HCT116 (cell line): ENCODE results near the gene RPA4. TPM values are rescaled to one million over a fixed set of nuclear protein-coding genes. Genes with fewer than 3 reads are reported as not detected.

Experiments used
- ATAC-seq: fragments of 200-7000 bp; cut with Tn5 transposase; 2 replicates; pipeline ENCODE4 v1.9.1; 2020; ENCODE audit warnings: mild to moderate bottlenecking, moderate library complexity
- BruUV-seq: library from RNA; stranded (reverse); fragments of 400-500 nt; replicated peaks from 2 replicates; lab custom pipeline; 2021; lab: Mats Ljungman, UMichigan
- CTCF ChIA-PET: fragments of 300-600 bp; sonication (Branson Sonifier 250); formaldehyde crosslinking; loops from one replicate; lab custom pipeline; 2021; ENCODE audit warnings: antibody characterized with exemption; lab: Charles Lee
- POLR2A ChIA-PET: fragments of 300-600, 350-600 bp; sonication (Branson Sonifier 250); formaldehyde crosslinking; loops from one replicate; lab custom pipeline; 2021; ENCODE audit warnings: antibody characterized with exemption; lab: Charles Lee
- RAD21 ChIA-PET, 2 experiments: fragments of 300-600 bp; sonication (Branson Sonifier 250); formaldehyde crosslinking; loops; one replicate each; lab custom pipeline; 2023; ENCODE audit warnings: low total read pairs in 2 of 2; ENCODE audit not compliant: uncharacterized antibody in 2 of 2, unreplicated experiment in 2 of 2, low non-redundant PET in 1 of 2; lab: Charles Lee
- DNase-seq: peaks from one replicate; pipeline ENCODE4 v3.0.0-alpha.2; 2010; ENCODE audit warnings: low read depth, low spot score
- H2AFZ ChIP-seq: fragments of 200-600 bp; shearing (Covaris generic), sonication (generic); 2 replicates; pipeline ENCODE4 v1.6.1; 2017; ENCODE audit warnings: low read depth, mixed run types, mixed read lengths, antibody characterized with exemption, low read length; ENCODE audit not compliant: poor library complexity, severe bottlenecking
- H3K27ac ChIP-seq: 2 replicates; pipeline ENCODE4 v1.5.1; 2012; ENCODE audit warnings: low read depth, low read length
- H3K27me3 ChIP-seq: fragments of 200-600 bp; sonication (generic); 2 replicates; pipeline ENCODE4 v1.6.1; 2016; ENCODE audit warnings: mixed run types, low read length, mixed read lengths; ENCODE audit not compliant: insufficient read depth
- H3K36me3 ChIP-seq, 2 experiments: fragments of 200-500 bp in 1 of 2; fragments of 200-600 bp in 1 of 2; sonication (Bioruptor generic) in 1 of 2; sonication (generic) in 1 of 2; 2 replicates each; pipeline versions ENCODE4 v1.5.1 to v1.6.1; 2014 to 2016; ENCODE audit warnings: low read length in 2 of 2, inconsistent platforms in 1 of 2, mixed read lengths in 1 of 2, mixed run types in 1 of 2; ENCODE audit not compliant: insufficient read depth in 2 of 2, control insufficient read depth in 1 of 2
- H3K4me1 ChIP-seq, 2 experiments: fragments of 200-600 bp in 1 of 2; sonication (generic) in 1 of 2; 2 replicates each; pipeline versions ENCODE4 v1.5.1 to v1.6.1; 2012 to 2017; ENCODE audit warnings: low read length in 2 of 2, inconsistent platforms in 1 of 2, mild to moderate bottlenecking in 1 of 2, mixed read lengths in 1 of 2, mixed run types in 1 of 2, moderate library complexity in 1 of 2; ENCODE audit not compliant: insufficient read depth in 2 of 2, control insufficient read depth in 1 of 2
- H3K4me2 ChIP-seq: fragments of 200-600 bp; sonication (generic); 2 replicates; pipeline ENCODE4 v1.6.1; 2017; ENCODE audit warnings: mixed run types, low read length, mixed read lengths
- H3K4me3 ChIP-seq, 2 experiments: fragments of 200-600 bp in 1 of 2; sonication (generic) in 1 of 2; replicated peaks in 1 of 2; 2 replicates each; pipeline ENCODE4 v1.5.1; 2011 to 2016; ENCODE audit warnings: low read length in 2 of 2, control low read depth in 1 of 2, low read depth in 1 of 2, mild to moderate bottlenecking in 1 of 2, mixed read lengths in 1 of 2, mixed run types in 1 of 2
- H3K79me2 ChIP-seq: fragments of 200-600 bp; sonication (generic); 2 replicates; pipeline ENCODE4 v1.6.1; 2017; ENCODE audit warnings: mild to moderate bottlenecking, mixed run types, low read length, moderate library complexity, mixed read lengths; ENCODE audit not compliant: insufficient read depth
- H3K9ac ChIP-seq: fragments of 200-600 bp; sonication (generic); 2 replicates; pipeline ENCODE4 v1.6.1; 2016; ENCODE audit warnings: low read length, mixed read lengths
- H3K9me2 ChIP-seq: fragments of 200-600 bp; sonication (generic), shearing (Covaris generic); 2 replicates; pipeline ENCODE4 v1.6.1; 2017; ENCODE audit warnings: mixed run types, mild to moderate bottlenecking, moderate library complexity; ENCODE audit not compliant: insufficient read depth
- H3K9me3 ChIP-seq, 2 experiments: fragments of 200-500 bp in 1 of 2; fragments of 200-600 bp in 1 of 2; sonication (Bioruptor generic) in 1 of 2; sonication (generic) in 1 of 2; 2 replicates each; pipeline ENCODE4 v1.6.1; 2014 to 2017; ENCODE audit warnings: low read length in 2 of 2, mixed read lengths in 2 of 2, inconsistent platforms in 1 of 2, low read depth in 1 of 2, mild to moderate bottlenecking in 1 of 2, mixed run types in 1 of 2, moderate library complexity in 1 of 2; ENCODE audit not compliant: control insufficient read depth in 1 of 2, insufficient read depth in 1 of 2
- H4K20me1 ChIP-seq: fragments of 200-600 bp; sonication (generic), shearing (Covaris generic); 2 replicates; pipeline ENCODE4 v1.6.1; 2017; ENCODE audit warnings: mixed run types, mild to moderate bottlenecking, moderate library complexity; ENCODE audit not compliant: insufficient read depth
- CEBPB ChIP-seq: IDR thresholded peaks from 2 replicates; pipeline ENCODE4 v1.6.1; 2012; ENCODE audit warnings: low read depth
- ELF1 ChIP-seq: IDR thresholded peaks from 2 replicates; pipeline ENCODE4 v1.6.1; 2012; ENCODE audit warnings: low read depth, borderline replicate concordance
- EZH2 ChIP-seq: fragments of 200-600 bp; sonication (generic); IDR thresholded peaks from 2 replicates; pipeline ENCODE4 v1.6.1; 2017; ENCODE audit warnings: antibody characterized with exemption, mixed run types
- POLR2AphosphoS5 ChIP-seq: IDR thresholded peaks from 2 replicates; pipeline ENCODE4 v1.6.1; 2011; ENCODE audit warnings: mild to moderate bottlenecking, low read depth, low read length, moderate library complexity
- TCF7L2 ChIP-seq: IDR thresholded peaks from 2 replicates; pipeline ENCODE4 v1.7.0; 2011; ENCODE audit warnings: borderline replicate concordance, inconsistent platforms; ENCODE audit not compliant: insufficient read depth, insufficient read length; ENCODE audit errors: extremely low read depth
- ZBTB33 ChIP-seq: IDR thresholded peaks from 2 replicates; pipeline ENCODE4 v1.6.1; 2011; ENCODE audit warnings: mild to moderate bottlenecking, low read length, moderate library complexity; ENCODE audit not compliant: insufficient replicate concordance; ENCODE audit errors: extremely low read depth
- ZNF274 ChIP-seq: fragments of 200-500 bp; sonication (Bioruptor generic); IDR thresholded peaks from 2 replicates; pipeline ENCODE4 v1.6.1; 2014; ENCODE audit warnings: mild to moderate bottlenecking, low read depth, low read length, inconsistent platforms
- intact Hi-C: fragments of 100-400 bp; cut with micrococcal nuclease; formaldehyde crosslinking; loops from 2 replicates; pipeline ENCODE4 v1.10.0; 2022
- total RNA-seq: library from RNA; stranded (reverse); gene quantifications from one replicate; pipeline ENCODE4 v1.2.1, GENCODE V29; 2021; ENCODE audit not compliant: unreplicated experiment

Gene RPA4
- total RNA-seq, 1 experiment from 2014 or later = 0.20 TPM

- TF ChIP-seq ZBTB33 (no peak), POLR2AphosphoS5 (no peak)
- TF ChIP-seq, all 23 proteins: peak for 0
These were observed 22.5 kb upstream of the RPA4 start (continued) for GRCh38 chrX:96861218-96861617.

DNA sequence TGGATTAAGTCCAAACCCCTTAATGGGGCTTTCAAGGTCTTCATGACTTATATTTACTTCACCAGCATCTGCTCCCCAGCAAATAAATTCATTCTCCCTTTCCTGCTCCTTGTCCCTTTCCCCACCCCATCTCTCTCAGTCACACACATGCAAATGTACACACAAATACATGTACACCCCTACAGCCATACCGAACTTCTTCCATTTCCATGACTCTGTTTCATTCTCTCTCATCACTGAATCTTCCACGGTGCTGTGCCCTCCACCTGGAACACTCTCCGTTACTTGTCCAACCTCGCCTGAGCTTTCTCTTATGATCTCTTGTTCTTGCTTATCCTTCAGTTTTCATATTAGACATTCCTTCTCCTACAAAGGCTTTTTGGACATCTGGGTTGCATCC, 22.0 kb upstream of the RPA4 start:
- no peak overlapping the region for H2AFZ ChIP-seq
- ATAC-seq = no peak
- H3K79me2 ChIP-seq = no peaks in the 10 kb centered on the region
- TF ChIP-seq POLR2AphosphoS5 (no peak), ELF1 (no peak), EZH2 (no peak), CEBPB (no peak), TCF7L2 (no peak), ZNF274 (no peak)
- no peaks in the 10 kb centered on the region for H3K9me3 ChIP-seq
- no peaks in the 10 kb centered on the region for H4K20me1 ChIP-seq
- no TSS peak for BruUV-seq
- ChIA-PET RAD21 (no interaction called here), POLR2A (no interaction called here), CTCF (no interaction called here)
- H3K36me3 ChIP-seq = no peaks in the 10 kb centered on the region
- no peak overlapping the region for H3K4me2 ChIP-seq
- DNase-seq = no peak
- no peak overlapping the region for H3K9ac ChIP-seq
- no peaks in the 10 kb centered on the region for H3K27me3 ChIP-seq
- no peaks in the 10 kb centered on the region for H3K9me2 ChIP-seq
- H3K4me1 ChIP-seq = no peaks in the 10 kb centered on the region
- H3K27ac ChIP-seq = no peak overlapping the region
- intact Hi-C loops = no loop called here
- no peak overlapping the region for H3K4me3 ChIP-seq
